Measurements from ENCODE around the gene ZCCHC7.

GRCh38 chr9:37152365-37152764, 32.0 kb downstream of the ZCCHC7 start:
- TF ChIP-seq JUN (IDR thresholded peaks at IDR 0.05; ENCODE audit: low read depth, low read length) (no peak), YY1 (IDR thresholded peaks at IDR 0.05; ENCODE audit: low read depth, low read length) (no peak), POLR2AphosphoS5 (IDR thresholded peaks at IDR 0.05; ENCODE audit: low read depth, low read length) (no peak), EP300 (IDR thresholded peaks at IDR 0.05; ENCODE audit: borderline replicate concordance in 1 of 2, low read depth in 2 of 2, low read length in 2 of 2) (no peak), TCF12 (IDR thresholded peaks at IDR 0.05; ENCODE audit: low read depth, low read length) (no peak), MAFK (IDR thresholded peaks at IDR 0.05; ENCODE audit: low read depth, low read length) (no peak), BCL11A (IDR thresholded peaks at IDR 0.05; ENCODE audit: low read depth in 2 of 2, low read length in 2 of 2) (no peak), GABPA (IDR thresholded peaks at IDR 0.05; ENCODE audit: borderline replicate concordance, insufficient read depth, low read length) (no peak), NRF1 (IDR thresholded peaks at IDR 0.05; ENCODE audit: low read depth, low read length) (no peak), POLR2A (IDR thresholded peaks at IDR 0.05; ENCODE audit: control extremely low read depth in 1 of 2, low read depth in 2 of 2, low read length in 2 of 2) (no peak), PHF8 (conservative IDR thresholded peaks at IDR 0.05; ENCODE audit: low read depth, low read length) (no peak), JUND (IDR thresholded peaks at IDR 0.05; ENCODE audit: low read length) (no peak), HDAC6 (IDR thresholded peaks at IDR 0.05; ENCODE audit: low read depth, low read length) (no peak)
- TF ChIP-seq, protein P1, sequence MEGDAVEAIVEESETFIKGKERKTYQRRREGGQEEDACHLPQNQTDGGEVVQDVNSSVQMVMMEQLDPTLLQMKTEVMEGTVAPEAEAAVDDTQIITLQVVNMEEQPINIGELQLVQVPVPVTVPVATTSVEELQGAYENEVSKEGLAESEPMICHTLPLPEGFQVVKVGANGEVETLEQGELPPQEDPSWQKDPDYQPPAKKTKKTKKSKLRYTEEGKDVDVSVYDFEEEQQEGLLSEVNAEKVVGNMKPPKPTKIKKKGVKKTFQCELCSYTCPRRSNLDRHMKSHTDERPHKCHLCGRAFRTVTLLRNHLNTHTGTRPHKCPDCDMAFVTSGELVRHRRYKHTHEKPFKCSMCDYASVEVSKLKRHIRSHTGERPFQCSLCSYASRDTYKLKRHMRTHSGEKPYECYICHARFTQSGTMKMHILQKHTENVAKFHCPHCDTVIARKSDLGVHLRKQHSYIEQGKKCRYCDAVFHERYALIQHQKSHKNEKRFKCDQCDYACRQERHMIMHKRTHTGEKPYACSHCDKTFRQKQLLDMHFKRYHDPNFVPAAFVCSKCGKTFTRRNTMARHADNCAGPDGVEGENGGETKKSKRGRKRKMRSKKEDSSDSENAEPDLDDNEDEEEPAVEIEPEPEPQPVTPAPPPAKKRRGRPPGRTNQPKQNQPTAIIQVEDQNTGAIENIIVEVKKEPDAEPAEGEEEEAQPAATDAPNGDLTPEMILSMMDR (IDR thresholded peaks at IDR 0.05; ENCODE audit: control extremely low read depth in 1 of 3, insufficient read depth in 1 of 3, low read depth in 1 of 3, low read length in 3 of 3): no peak
